Tibial nerve (tissue), 4 donors: Measurements from ENCODE around the gene SIK2.

Experiments
- EP300 ChIP-seq, 2 donors: sonication (generic); formaldehyde crosslinking; IDR thresholded peaks; one replicate each; pipeline ENCODE4 v1.6.1; 2017; ENCODE audit warnings: antibody characterized with exemption in 2 of 2, mild to moderate bottlenecking in 1 of 2
- TF ChIP-seq, protein P1 (sequence below), 5 experiments: fragments of 200-600 bp in 3 of 5; fragments of 450-650 bp in 2 of 5; sonication (generic) in 3 of 5; IDR thresholded peaks; one replicate each; pipeline ENCODE4 v1.5.1; 2016 to 2019; ENCODE audit warnings: antibody characterized with exemption in 5 of 5, mild to moderate bottlenecking in 3 of 5, moderate library complexity in 2 of 5

DNA sequence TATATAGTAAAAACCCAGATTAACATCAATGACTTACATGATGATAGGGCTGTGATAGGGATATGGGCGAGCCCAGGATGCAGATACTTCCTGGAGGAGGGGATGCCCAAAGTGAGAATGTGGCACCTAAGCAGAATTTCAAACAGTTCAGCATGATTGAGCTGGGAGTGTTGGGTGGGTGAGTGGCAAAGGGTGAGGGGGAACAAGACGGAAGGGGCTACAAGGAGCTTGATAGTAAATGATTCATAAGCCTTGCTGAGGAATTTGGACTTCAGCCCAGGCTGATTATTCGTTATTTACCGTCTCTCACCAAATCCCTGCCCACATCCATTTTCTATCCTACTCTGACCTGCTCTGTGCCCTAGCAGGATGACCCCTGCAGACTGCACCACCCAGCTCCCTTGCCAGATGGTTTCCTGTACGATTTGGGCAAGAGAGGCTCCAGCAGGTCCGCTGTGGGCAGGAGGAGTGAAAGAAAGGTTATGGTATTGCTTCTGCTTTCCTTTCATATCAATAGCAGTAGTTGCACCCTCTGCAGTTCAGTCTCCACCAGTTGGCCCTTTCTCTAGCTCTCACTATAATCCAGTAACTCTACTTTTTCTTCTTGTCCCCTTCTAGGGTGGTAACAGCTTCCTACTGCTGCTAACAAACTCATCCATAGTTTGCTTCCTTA is 30.3 kb upstream of the SIK2 start:
- TF ChIP-seq, protein P1, sequence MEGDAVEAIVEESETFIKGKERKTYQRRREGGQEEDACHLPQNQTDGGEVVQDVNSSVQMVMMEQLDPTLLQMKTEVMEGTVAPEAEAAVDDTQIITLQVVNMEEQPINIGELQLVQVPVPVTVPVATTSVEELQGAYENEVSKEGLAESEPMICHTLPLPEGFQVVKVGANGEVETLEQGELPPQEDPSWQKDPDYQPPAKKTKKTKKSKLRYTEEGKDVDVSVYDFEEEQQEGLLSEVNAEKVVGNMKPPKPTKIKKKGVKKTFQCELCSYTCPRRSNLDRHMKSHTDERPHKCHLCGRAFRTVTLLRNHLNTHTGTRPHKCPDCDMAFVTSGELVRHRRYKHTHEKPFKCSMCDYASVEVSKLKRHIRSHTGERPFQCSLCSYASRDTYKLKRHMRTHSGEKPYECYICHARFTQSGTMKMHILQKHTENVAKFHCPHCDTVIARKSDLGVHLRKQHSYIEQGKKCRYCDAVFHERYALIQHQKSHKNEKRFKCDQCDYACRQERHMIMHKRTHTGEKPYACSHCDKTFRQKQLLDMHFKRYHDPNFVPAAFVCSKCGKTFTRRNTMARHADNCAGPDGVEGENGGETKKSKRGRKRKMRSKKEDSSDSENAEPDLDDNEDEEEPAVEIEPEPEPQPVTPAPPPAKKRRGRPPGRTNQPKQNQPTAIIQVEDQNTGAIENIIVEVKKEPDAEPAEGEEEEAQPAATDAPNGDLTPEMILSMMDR (IDR thresholded peaks at IDR 0.05): no peak
- no peak for TF ChIP-seq EP300 (IDR thresholded peaks at IDR 0.05)
